ENCODE results near the gene HELLS. TPM values are rescaled to one million over a fixed set of nuclear protein-coding genes. Genes with fewer than 3 reads are reported as not detected.

Gene HELLS
- total and polyA plus RNA-seq, 2 donors (not counting 3 experiments of a cell fraction or from before 2014, with no cell fraction given) = 24.7 to 85.5 TPM

- no peak overlapping the region for H3K27ac ChIP-seq (ENCODE audit: insufficient read depth, low read depth, low read length)
- POLR2A ChIA-PET = no interaction called here
- FAIRE-seq = no peak
Measured at GRCh38 chr10:94640562-94640961, 95.0 kb downstream of the HELLS start.

More at GRCh38 chr10:94640562-94640961, 95.0 kb downstream of the HELLS start:
- no peaks in the 10 kb centered on the region for H3K9me1 ChIP-seq (replicated peaks; ENCODE audit: control insufficient read depth, extremely low read depth, insufficient read depth, low read length)
- H4K20me1 ChIP-seq (replicated peaks; ENCODE audit: control insufficient read depth, extremely low read depth, insufficient read depth, low read length) = no peaks in the 10 kb centered on the region
- no peak overlapping the region for H3K4me3 ChIP-seq (replicated peaks in 1 of 3; ENCODE audit: insufficient read depth in 1 of 3, low read depth in 1 of 3, low read length in 3 of 3)
- H3K79me2 ChIP-seq (ENCODE audit: control insufficient read depth, insufficient read depth, low read length) = no peaks in the 10 kb centered on the region
- BruUV-seq (replicated peaks) = no TSS peak
- no peak overlapping the region for H2AFZ ChIP-seq (ENCODE audit: low read depth, low read length)
- dilution Hi-C loops (cut with MboI; ENCODE audit: extremely low pct_ligation_motif_present, low sequenced_read_pairs) (no loop called here), intact Hi-C loops (cut with micrococcal nuclease) (no loop called here)
- H3K9ac ChIP-seq (replicated peaks; ENCODE audit: extremely low read depth, insufficient read depth, low read length) = no peak overlapping the region
- H3K27me3 ChIP-seq (ENCODE audit: control insufficient read depth in 2 of 2, insufficient read depth in 2 of 2, low read length in 2 of 2) = no peaks in the 10 kb centered on the region
- TF ChIP-seq GATA2 (IDR thresholded peaks at IDR 0.05; ENCODE audit: insufficient read depth, insufficient read length, low read depth, low read length) = no peak
- no peak for TF ChIP-seq POLR2A (IDR thresholded peaks at IDR 0.05; ENCODE audit: low read depth, low read length)
- no peak for TF ChIP-seq CTCF (IDR thresholded peaks at IDR 0.05; ENCODE audit: extremely low read depth in 1 of 2, insufficient read depth in 1 of 2, low read depth in 1 of 2, low read length in 2 of 2)
- TF ChIP-seq POLR2AphosphoS5 (IDR thresholded peaks at IDR 0.05; ENCODE audit: insufficient read depth, low read depth, low read length) = no peak
- no peaks in the 10 kb centered on the region for H3K4me1 ChIP-seq (ENCODE audit: control insufficient read depth, extremely low read depth, insufficient read depth, low read length)
- CTCF ChIA-PET = interaction anchor here (1.4 to 2.1 kb wide), 3 partner anchors 10 to 723 kb away, joined by 3 to 6 read pairs (median 4); no protein-coding TSS in a partner anchor
- H3K36me3 ChIP-seq (ENCODE audit: control insufficient read depth in 2 of 2, extremely low read depth in 1 of 2, insufficient read depth in 2 of 2, low read length in 2 of 2) = no peaks in the 10 kb centered on the region
- H3K4me2 ChIP-seq (ENCODE audit: insufficient read depth, low read length) = no peak overlapping the region
- DNase-seq (ENCODE audit: low read depth, low spot score) = no peak
- no peaks in the 10 kb centered on the region for H3K9me3 ChIP-seq (replicated peaks; ENCODE audit: control insufficient read depth, insufficient read depth, low read length)

Measured in endothelial cell of umbilical vein (primary cell).